H1 (cell line): ENCODE measurements around the gene SMPX.

Source experiments
- BACH1 ChIP-seq: IDR thresholded peaks from 2 replicates; pipeline ENCODE4 v1.6.1; 2012; ENCODE audit warnings: low read length, improper control_type of control experiment
- CHD1 ChIP-seq: IDR thresholded peaks from 2 replicates; pipeline ENCODE4 v1.6.1; 2012; ENCODE audit warnings: low read depth, low read length, improper control_type of control experiment
- EGR1 ChIP-seq: IDR thresholded peaks from 2 replicates; pipeline ENCODE4 v1.6.1; 2011; ENCODE audit warnings: low read depth, low read length, borderline replicate concordance
- EP300 ChIP-seq, 2 experiments: IDR thresholded peaks; 1 replicate in 1 of 2; 2 replicates in 1 of 2; pipeline ENCODE4 v1.6.1; 2011 to 2012; ENCODE audit warnings: low read depth in 2 of 2, low read length in 2 of 2, mild to moderate bottlenecking in 2 of 2, borderline replicate concordance in 1 of 2, inconsistent platforms in 1 of 2, moderate library complexity in 1 of 2
- FOSL1 ChIP-seq: IDR thresholded peaks from 2 replicates; pipeline ENCODE4 v1.6.1; 2011; ENCODE audit warnings: mild to moderate bottlenecking, low read depth, low read length, moderate library complexity; ENCODE audit not compliant: insufficient read depth
- POU5F1 ChIP-seq: IDR thresholded peaks from 2 replicates; pipeline ENCODE4 v1.6.1; 2011; ENCODE audit warnings: low read depth, mild to moderate bottlenecking, low read length, moderate library complexity
- RFX5 ChIP-seq: IDR thresholded peaks from 2 replicates; pipeline ENCODE4 v1.6.1; 2011; ENCODE audit warnings: low read depth, low read length, improper control_type of control experiment, borderline replicate concordance
- TF ChIP-seq, protein P1 (sequence below), 3 experiments: IDR thresholded peaks; 1 replicate in 2 of 3; 2 replicates in 1 of 3; pipeline versions ENCODE4 v1.5.1 to v1.6.1; 2011; ENCODE audit warnings: low read length in 3 of 3, mild to moderate bottlenecking in 3 of 3, inconsistent platforms in 2 of 3, low read depth in 1 of 3, moderate library complexity in 1 of 3; ENCODE audit not compliant: insufficient read depth in 1 of 3; ENCODE audit errors: control extremely low read depth in 1 of 3

DNA sequence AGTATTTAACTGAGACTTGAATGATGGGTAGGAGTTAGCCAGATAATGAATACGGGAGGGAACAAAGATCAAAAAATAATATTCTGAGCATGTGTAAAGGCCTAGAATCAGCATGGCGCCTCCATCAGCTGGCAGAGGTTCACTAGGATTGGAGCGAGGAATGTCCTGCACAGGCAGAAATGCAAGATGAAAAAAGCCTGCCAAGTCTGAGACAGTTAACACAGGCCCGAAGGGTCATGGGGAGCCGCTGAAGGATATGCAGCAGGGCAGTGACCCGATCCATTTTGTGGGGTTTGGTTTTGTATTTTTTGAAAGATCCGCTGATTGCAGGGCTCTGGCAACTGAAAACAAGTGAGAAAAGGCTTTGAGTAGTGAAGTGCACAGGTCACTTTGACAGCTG, 40.1 kb downstream of the SMPX start:
- TF ChIP-seq POU5F1 (no peak), RFX5 (no peak), EP300 (IDR thresholded peaks at IDR 0.05; ENCODE audit: borderline replicate concordance in 1 of 2, low read depth in 2 of 2, low read length in 2 of 2) (no peak), FOSL1 (no peak), BACH1 (no peak), EGR1 (no peak), CHD1 (no peak)
- TF ChIP-seq, protein P1, sequence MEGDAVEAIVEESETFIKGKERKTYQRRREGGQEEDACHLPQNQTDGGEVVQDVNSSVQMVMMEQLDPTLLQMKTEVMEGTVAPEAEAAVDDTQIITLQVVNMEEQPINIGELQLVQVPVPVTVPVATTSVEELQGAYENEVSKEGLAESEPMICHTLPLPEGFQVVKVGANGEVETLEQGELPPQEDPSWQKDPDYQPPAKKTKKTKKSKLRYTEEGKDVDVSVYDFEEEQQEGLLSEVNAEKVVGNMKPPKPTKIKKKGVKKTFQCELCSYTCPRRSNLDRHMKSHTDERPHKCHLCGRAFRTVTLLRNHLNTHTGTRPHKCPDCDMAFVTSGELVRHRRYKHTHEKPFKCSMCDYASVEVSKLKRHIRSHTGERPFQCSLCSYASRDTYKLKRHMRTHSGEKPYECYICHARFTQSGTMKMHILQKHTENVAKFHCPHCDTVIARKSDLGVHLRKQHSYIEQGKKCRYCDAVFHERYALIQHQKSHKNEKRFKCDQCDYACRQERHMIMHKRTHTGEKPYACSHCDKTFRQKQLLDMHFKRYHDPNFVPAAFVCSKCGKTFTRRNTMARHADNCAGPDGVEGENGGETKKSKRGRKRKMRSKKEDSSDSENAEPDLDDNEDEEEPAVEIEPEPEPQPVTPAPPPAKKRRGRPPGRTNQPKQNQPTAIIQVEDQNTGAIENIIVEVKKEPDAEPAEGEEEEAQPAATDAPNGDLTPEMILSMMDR (IDR thresholded peaks at IDR 0.05; ENCODE audit: control extremely low read depth in 1 of 3, insufficient read depth in 1 of 3, low read depth in 1 of 3, low read length in 3 of 3) = no peak
